Measurements from ENCODE around the gene TMEM14A. TPM values are rescaled to one million over a fixed set of nuclear protein-coding genes. Genes with fewer than 3 reads are reported as not detected.

The TMEM14A gene
- polyA plus RNA-seq, 1 donor (not counting 4 experiments of a cell fraction or from before 2014, with no cell fraction given): 44.2 TPM

- H2AFZ ChIP-seq (ENCODE audit: control insufficient read depth, low read length): no peak overlapping the region
- H3K36me3 ChIP-seq (ENCODE audit: control insufficient read depth in 2 of 2, extremely low read depth in 1 of 2, insufficient read depth in 2 of 2, low read length in 2 of 2): no peaks in the 10 kb centered on the region
- H3K9me3 ChIP-seq (ENCODE audit: control insufficient read depth, low read depth, low read length): no peaks in the 10 kb centered on the region
- H3K79me2 ChIP-seq (ENCODE audit: control insufficient read depth, insufficient read depth, low read length): no peaks in the 10 kb centered on the region
- no peak for FAIRE-seq
- dilution Hi-C loops (cut with MboI; ENCODE audit: extremely low pct_ligation_motif_present, low sequenced_read_pairs): no loop called here
- no peak for DNase-seq (ENCODE audit: low read depth, low spot score)
- H3K9ac ChIP-seq (ENCODE audit: control insufficient read depth, extremely low read depth, insufficient read depth, low read length): no peak overlapping the region
- H3K27me3 ChIP-seq (ENCODE audit: control insufficient read depth, extremely low read depth, insufficient read depth, low read length): peaks cover 7% of the 10 kb centered on the region
- no peak overlapping the region for H3K27ac ChIP-seq (ENCODE audit: control insufficient read depth, insufficient read depth, low read length)
- no peaks in the 10 kb centered on the region for H3K9me1 ChIP-seq (ENCODE audit: control insufficient read depth, extremely low read depth, insufficient read depth, low read length)
- H3K4me2 ChIP-seq (ENCODE audit: control insufficient read depth, extremely low read depth, insufficient read depth, low read depth, low read length): no peak overlapping the region
- H3K4me1 ChIP-seq (ENCODE audit: control insufficient read depth, extremely low read depth, insufficient read depth, low read length): no peaks in the 10 kb centered on the region
- no peak for TF ChIP-seq EZH2 (IDR thresholded peaks at IDR 0.05; ENCODE audit: low read length)
- no peak for TF ChIP-seq CTCF (optimal IDR thresholded peaks at IDR 0.05 in 1 of 3, IDR thresholded peaks at IDR 0.05 in 1 of 3, conservative IDR thresholded peaks at IDR 0.05 in 1 of 3; ENCODE audit: extremely low read depth in 1 of 3, insufficient read depth in 2 of 3, low read length in 3 of 3)
- no peak overlapping the region for H3K4me3 ChIP-seq (ENCODE audit: control insufficient read depth in 2 of 3, extremely low read depth in 1 of 3, insufficient read depth in 2 of 3, low read depth in 1 of 3, low read length in 3 of 3)
- no peaks in the 10 kb centered on the region for H4K20me1 ChIP-seq (ENCODE audit: control insufficient read depth, extremely low read depth, insufficient read depth, low read length)
Measured at GRCh38 chr6:52636830-52637229, 34.1 kb upstream of the TMEM14A start.

- DNase-seq (ENCODE audit: low read depth, low spot score): no peak
- no peaks in the 10 kb centered on the region for H3K79me2 ChIP-seq (ENCODE audit: control insufficient read depth, insufficient read depth, low read length)
- H3K36me3 ChIP-seq (ENCODE audit: control insufficient read depth in 2 of 2, extremely low read depth in 1 of 2, insufficient read depth in 2 of 2, low read length in 2 of 2): no peaks in the 10 kb centered on the region
- H4K20me1 ChIP-seq (ENCODE audit: control insufficient read depth, extremely low read depth, insufficient read depth, low read length): no peaks in the 10 kb centered on the region
- no peaks in the 10 kb centered on the region for H3K9me3 ChIP-seq (ENCODE audit: control insufficient read depth, low read depth, low read length)
- H3K4me1 ChIP-seq (ENCODE audit: control insufficient read depth, extremely low read depth, insufficient read depth, low read length): no peaks in the 10 kb centered on the region
- no peak overlapping the region for H3K27ac ChIP-seq (ENCODE audit: control insufficient read depth, insufficient read depth, low read length)
- H3K4me2 ChIP-seq (ENCODE audit: control insufficient read depth, extremely low read depth, insufficient read depth, low read depth, low read length): no peak overlapping the region
- peaks cover 14% of the 10 kb centered on the region for H3K27me3 ChIP-seq (ENCODE audit: control insufficient read depth, extremely low read depth, insufficient read depth, low read length)
- no peak for FAIRE-seq
- TF ChIP-seq CTCF (optimal IDR thresholded peaks at IDR 0.05 in 1 of 3, IDR thresholded peaks at IDR 0.05 in 1 of 3, conservative IDR thresholded peaks at IDR 0.05 in 1 of 3; ENCODE audit: extremely low read depth in 1 of 3, insufficient read depth in 2 of 3, low read length in 3 of 3) (no peak), EZH2 (IDR thresholded peaks at IDR 0.05; ENCODE audit: low read length) (no peak)
- no peak overlapping the region for H3K4me3 ChIP-seq (ENCODE audit: control insufficient read depth in 2 of 3, extremely low read depth in 1 of 3, insufficient read depth in 2 of 3, low read depth in 1 of 3, low read length in 3 of 3)
- H3K9ac ChIP-seq (ENCODE audit: control insufficient read depth, extremely low read depth, insufficient read depth, low read length): no peak overlapping the region
- H3K9me1 ChIP-seq (ENCODE audit: control insufficient read depth, extremely low read depth, insufficient read depth, low read length): no peaks in the 10 kb centered on the region
- no peak overlapping the region for H2AFZ ChIP-seq (ENCODE audit: control insufficient read depth, low read length)
- dilution Hi-C loops (cut with MboI; ENCODE audit: extremely low pct_ligation_motif_present, low sequenced_read_pairs): no loop called here
Measured at GRCh38 chr6:52639493-52639892, 31.4 kb upstream of the TMEM14A start.

Measured in keratinocyte (primary cell).